Hepatocyte (in vitro differentiated cells): ENCODE results near the gene KCTD19.

Experiments used
- CTCF ChIP-seq: fragments of 200-600 bp; sonication (generic); IDR thresholded peaks from 2 replicates; pipeline ENCODE4 v1.5.1; 2016; ENCODE audit warnings: antibody characterized with exemption, mild to moderate bottlenecking; ENCODE audit not compliant: poor library complexity
- EZH2 ChIP-seq: fragments of 200-600 bp; sonication (generic); IDR thresholded peaks from 2 replicates; pipeline ENCODE4 v1.6.1; 2016; ENCODE audit warnings: antibody characterized with exemption, mild to moderate bottlenecking, borderline replicate concordance

- TF ChIP-seq CTCF (peak; percentile 62), EZH2 (no peak)
Measured at GRCh38 chr16:67260426-67261063, 66.0 kb downstream of the KCTD19 start.
